ENCODE data around the gene HIVEP3.
A peak's percentile ranks its signal among the peaks of the same experiment; 100 is the strongest.

Gene HIVEP3

DNA sequence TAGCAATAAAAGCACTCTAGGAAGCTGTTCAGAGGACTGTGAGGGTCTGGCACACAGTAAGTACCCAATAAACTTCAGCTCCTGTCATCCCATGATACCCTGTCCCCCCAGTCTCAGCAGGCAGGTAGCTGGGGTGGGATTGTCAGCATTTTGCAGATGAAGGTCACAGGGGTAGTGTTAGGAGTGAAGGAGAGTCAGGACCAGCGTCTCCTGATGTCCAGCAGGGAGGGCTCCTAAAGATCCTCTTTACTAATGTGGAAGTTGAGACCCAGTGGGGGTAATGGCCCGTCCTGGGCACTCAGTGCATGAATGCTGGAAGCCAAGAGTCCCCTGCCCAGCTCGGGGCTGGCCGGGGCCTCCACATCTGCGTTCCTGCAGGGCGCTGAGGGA is 402.9 kb downstream of the HIVEP3 start:
- no peak for DNase-seq (ENCODE audit: low spot score)

DNA sequence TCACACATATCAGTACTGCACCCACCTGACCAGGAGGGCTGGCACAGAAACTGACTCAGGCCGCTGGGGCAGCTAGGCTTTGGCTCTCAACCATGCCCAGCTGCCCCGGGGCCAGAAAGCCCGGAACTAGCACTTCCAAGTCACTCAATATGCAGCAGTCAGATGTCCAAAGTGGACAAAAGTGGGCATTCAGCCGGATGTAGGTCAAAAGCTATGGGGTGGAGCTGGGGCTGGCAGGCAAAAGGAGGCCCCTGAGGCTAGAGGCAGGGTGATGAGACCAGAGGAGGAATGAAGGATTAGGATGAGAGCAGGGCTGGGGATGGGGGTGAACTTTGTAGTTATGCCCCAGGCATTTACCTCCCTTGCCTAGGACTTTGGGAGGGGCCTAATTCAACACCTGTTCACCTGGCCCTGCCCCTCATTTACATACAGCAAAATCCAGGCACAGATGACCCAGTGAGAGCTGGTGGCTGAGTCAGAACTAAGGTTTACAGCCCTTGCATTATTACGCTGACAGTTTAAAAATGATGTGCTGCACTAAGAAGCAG is 403.5 kb downstream of the HIVEP3 start:
- no peak for DNase-seq (ENCODE audit: low spot score)

DNA sequence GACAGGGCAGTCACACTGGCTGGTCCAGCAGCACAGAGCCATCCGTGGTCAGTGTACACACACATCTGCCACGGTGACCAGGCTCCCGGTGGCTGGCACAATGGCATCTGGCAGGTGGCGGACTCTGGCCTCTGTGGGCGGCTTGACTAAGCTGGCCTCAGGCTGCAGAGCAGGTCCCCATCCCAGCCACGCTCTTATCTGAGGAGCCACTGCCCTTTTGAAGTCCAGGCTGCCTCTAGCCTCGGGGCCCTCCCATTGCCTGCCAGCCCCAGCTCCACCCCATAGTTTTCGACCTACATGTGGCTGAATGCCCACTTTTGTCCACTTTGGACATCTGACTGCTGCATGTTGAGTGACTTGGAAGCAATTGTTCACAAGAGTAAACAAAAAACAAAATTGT is 404.3 kb downstream of the HIVEP3 start:
- DNase-seq (ENCODE audit: low spot score) = no peak

DNA sequence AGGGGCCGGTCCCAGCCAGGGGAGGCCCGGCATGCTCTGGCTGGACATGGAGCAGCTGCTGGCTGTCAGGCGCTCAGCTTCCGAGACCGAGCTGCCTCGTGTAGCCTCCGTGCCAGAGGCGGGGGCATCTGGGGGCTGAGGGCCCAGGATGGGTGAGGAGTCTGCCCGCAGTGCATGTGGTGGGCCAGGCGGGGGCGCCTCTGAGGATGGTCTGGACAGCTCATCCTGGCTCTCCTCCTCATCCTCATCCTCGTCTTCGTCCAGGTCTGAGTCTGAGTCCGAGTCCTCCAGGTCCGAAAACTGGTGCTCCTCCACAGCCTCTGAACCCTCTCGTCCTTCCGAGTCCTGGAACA is 405.4 kb downstream of the HIVEP3 start:
- no peak for DNase-seq (ENCODE audit: low spot score)

DNA sequence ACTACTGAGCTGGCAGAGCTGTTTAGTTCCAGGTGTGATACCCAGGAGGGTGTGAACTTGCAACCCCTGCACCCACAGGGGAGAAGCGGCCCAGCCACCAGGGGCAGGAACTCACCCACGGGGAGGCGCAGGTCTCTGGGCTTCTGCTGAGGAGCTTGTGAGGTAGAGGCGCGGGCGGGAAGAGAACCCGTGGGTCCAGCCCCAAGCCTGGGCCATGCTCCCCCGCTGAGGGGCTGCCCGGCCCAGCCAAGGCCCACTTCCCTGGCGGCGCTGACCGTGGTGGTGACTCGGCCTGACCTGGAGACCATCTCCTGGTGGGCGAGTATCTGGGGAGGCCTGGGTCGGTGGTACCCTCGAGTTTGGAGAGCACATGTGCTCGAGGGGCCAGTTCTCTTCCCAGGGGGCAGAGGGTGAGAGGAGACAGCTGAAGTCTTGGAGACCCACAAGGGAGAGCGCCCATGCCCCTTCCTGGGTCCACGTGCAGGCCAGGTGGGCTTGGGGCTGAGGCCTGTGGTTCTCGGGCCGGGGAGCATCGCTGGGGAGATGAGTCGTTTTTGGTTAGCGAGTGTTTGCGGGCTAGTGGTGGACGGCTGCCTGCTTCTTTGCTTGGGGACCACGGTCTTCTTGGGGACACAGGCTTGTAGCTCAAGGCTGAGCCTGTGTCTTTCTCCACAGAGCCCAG is 405.9 kb downstream of the HIVEP3 start:
- no peak for DNase-seq (ENCODE audit: low spot score)

DNA sequence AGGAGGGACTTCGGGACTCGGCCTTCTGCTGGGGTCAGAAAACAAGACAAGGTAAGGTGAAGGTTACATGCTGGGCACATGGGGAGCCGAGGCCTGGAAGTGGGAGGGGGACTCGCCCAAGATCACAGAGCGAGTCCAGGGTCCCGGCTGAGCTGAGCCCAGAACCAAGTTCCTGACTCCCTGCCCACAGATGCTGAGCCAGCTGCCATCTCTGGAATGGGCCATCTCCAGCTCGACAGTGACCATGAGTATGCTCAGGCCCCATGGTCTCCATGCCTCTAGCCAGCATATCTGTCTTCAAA is 407.5 kb downstream of the HIVEP3 start:
- DNase-seq (ENCODE audit: low spot score) = no peak

DNA sequence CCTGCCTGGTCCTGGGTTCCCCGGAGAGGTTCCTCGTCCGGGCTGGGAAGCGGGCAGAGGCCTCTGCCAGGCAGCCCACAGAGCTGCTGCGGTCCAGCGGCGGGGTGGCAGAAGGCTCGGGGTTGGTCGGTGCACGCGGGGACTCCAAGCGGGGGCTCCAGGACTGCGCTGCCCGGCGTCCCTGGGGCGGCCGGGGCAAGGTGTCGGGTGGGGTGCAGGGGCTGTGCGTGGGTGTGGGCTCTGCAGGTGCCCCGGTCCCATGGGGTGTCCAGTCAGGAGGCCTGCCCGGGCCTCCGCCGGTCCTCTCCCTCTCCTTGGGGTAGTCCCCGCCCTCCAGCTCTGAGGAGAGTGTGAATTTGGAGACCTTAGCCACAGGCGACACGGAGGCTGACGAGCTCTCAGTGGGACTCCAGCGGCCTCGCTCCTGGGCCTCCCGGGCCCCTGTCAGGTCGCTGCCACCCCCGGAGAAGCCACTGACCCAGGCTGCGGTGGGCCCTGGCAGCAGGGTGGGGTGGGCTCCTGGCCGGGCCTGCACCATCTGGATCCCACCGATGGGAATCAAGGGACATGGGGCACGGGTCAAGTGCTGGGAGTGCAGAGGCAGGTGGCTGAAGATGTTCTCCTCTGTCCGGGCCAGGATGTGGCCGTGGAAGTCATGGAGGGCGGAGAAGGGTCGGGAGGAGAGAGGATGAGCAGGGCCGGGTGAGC is 408.0 kb downstream of the HIVEP3 start:
- no peak for DNase-seq (ENCODE audit: low spot score)

DNA sequence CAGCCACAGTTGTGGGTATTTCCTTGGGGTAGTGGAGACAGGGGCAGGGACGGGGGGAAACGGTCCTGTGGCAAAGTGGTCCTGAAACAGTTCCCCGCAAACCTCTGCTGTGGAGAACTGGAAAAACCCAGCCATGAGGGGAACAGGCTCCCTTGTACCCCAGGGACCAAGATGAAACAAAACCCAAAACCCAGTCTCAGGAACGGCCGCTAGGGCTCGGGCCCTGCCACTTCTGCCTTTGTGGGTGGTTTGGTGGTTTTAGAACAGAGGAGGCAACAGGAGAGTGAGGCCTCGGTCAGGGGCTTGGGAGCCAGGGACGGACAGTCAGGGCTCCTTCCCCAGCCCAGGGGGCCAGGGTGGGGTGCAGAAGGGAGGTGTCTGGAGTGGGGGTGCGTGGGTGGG is 409.5 kb downstream of the HIVEP3 start:
- DNase-seq (ENCODE audit: low spot score) = no peak

DNA sequence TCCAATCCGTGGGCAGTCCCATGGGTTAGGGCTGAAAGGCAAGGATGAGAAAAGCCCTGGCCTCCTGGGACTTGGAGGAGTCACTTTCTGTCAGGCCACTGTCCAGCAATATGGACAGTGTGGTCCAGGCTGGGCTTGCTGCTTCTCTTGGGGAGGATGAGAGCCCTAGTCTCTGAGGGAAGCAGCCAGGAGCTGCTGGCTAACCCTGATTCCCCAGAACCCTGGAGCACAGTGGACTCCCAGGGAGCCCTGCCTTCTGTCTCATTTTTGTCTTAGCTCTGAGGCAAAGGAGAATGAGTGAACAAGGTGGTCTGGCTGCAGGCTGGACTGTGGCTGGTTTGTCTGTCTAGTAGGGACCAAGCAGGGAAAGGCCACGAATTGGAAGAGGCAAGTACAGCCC is 410.4 kb downstream of the HIVEP3 start:
- DNase-seq (ENCODE audit: low spot score) = no peak

DNA sequence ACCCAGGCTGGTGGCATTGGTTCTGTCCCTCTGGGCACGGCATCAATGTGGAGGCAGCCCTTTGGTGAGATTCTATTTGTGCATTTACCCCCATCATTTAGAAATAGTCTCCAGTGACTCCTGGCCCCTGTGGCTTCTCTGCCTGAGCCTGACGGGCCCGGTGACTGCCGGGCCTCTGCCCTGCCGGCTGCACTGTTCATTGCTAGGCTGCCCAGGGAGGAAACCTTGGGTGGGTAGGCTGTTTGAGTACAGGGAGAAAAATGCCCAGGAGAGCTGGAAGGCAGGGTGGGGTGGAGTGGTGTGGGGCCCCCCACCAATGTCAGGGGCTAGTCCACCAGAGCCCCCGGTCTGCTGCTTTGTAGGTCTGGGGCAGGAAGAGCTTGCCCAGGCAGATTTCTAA is 410.9 kb downstream of the HIVEP3 start:
- DNase-seq (ENCODE audit: low spot score) = no peak

DNA sequence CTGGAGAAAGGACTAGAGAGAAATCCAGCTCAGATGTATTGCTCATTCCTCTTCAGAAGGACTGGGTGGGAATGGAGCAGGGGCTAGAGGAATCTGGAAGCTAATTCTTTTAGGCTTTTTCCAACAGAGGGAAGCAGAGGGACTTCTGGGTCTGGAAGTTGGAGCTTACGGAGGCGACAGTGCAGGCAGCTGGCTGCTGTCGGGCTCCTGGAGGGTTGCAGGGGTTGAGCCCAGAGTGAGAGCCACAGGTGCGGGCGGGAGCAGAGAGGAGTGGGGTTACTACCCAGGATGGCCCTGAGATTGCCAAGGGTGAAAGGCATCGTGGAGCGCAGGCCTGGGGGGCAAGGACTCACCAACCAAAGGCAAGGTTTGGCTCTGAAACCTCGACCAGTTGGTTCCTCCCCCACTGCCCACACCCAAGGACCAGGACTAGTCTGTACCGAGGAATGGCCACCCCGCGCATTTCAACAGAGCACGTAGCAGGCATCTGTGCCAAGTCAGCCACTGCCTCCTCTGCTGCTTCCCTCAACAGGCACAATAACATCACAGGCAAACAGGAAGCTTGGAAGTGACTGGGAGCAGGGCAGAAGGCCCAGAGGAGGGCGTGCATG is 411.5 kb downstream of the HIVEP3 start:
- DNase-seq (ENCODE audit: low spot score) = no peak

DNA sequence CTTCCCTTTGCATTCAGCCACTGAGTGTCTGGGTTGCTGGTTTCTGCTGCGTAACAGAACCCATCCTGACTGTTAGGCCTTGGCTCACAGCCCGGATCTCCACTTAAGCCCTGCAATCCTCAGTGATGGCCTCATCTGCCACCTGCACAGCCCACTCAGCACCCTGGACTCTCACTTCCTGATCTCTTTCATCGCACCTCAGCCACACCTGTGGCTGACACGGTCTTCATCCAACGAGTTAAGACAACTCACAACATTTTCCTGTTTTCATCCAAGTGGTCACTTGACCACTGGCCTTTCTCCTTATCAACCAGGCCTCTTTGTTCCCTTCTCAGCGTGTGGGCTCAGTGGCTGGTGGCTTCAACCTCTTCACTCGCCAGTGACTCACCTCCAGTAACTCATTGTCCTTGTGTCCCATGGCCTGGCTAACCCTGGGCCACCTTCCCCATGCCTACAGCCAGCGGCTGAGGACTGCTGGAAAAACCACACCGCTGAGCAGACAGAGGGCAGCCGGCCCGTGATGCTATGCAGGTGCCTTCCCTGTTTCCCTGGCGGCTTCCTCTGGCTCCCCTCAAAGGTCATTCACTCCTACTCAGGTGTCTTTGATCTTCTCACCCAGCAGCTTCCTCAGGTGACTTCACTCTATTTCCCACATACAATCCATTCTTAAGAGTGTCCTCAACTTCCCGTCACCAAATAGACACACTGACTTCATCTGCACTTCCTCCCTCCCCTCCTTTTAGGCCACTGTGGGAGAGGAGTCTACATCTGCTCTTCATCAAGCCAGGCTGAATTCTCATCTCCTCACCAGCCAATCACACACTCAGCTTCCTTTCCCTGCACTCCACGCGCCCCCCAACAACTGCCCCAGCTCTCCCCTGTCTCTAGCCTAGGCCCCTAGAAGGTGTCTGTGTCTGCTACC is 414.3 kb downstream of the HIVEP3 start:
- DNase-seq (ENCODE audit: low spot score) = peak; percentile 53

DNA sequence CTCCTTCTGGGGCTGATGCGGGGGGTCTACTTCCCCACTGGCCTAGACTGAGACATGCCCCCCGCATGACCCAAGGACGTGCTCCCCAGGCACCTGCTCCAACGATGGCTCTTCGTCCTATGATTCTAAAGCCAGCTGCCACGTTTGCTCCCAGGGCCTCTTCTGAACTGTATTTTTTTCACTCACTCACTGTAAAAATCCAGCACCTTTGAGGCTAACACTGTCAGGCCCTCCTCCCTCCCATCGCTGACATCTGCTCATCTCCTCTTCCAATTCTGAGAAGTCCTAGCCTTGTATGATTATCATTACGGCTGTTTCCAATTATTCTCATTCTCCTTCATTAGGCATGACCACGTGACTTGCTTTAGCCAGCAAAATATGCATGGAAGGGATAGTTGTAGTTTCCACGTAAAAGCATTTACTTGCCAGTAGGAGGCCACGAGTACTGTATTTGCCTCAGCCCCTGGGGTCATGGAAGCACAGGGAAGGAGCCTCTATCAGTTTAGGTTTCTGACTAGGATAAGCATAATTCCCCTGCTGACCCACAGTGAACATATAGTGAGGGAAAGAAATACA is 415.1 kb downstream of the HIVEP3 start:
- peak; percentile 67 for DNase-seq (ENCODE audit: low spot score)

DNA sequence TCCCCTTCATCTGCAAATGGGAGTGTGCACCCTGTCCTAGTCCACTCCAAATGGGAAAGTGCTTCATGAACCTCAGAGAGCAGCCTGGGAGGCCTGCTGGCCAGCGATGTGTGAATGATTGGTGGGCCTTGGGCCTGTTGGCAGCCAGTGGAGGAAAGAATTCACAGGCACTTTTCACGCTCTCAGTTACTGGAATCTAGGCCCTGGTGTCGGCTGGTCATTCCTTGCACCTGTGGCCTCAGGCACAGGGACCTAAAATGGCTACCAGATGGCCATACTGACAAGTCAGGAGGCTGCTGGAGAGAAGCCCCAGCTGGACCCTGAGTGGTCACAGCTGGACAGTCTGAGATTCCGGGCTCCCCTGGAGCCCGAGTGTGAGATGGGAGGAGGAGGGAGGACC is 415.8 kb downstream of the HIVEP3 start:
- DNase-seq (ENCODE audit: low spot score) = no peak

DNA sequence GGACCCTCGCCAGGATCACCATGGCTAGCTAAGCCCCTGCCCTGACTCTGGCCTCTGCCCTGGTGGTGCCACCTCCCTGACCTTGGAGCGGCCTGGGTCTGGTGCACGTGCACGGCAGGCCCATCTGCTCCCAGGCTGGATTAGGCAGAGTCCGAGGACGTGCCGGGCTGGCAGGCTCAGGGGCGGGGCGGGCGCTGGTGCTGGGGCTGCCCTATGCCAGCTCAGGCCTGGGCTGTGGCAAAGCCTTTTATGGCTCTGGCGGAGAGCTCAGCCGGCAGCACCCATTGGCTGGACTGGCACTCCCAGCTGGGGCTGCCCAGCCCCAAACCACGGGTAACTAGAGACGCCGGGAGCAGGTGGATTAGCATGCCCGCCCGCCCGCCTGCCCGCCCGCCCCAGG is 417.1 kb downstream of the HIVEP3 start:
- DNase-seq (ENCODE audit: low spot score) = no peak

DNA sequence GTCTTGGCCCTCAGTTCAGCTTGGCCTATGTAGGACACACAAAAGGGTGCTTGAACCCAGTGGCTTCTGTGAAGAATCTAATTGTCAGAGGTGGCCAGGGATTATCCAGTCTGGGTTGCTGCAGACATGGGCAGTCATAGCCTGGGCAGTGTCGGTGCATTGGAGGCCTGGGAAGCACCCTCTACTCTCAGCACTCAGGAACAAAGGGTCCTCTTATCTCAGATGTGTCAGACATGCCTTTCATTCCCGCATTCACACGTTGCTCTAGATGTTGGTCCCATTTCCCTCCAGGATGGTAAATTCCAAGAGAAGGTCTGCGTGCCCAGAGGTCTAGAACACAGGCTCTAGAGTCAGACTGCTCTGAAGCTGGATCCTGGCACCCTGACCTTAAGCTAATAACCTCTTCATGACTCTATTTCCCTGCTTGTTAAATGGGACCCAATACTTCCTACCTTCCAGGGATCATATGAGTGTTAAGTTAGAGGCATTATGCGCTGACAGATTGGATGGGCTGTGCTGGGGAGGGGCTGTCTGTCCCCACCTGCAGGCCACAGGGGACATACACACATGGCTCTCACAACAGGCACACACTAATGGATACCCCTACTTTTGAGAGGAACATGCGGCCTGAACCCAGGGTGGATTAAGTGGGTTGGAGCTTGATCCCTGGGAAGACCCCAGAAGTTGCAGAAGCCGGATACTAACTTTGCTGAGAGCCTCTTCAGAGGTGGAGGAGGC is 417.8 kb downstream of the HIVEP3 start:
- no peak for DNase-seq (ENCODE audit: low spot score)

DNA sequence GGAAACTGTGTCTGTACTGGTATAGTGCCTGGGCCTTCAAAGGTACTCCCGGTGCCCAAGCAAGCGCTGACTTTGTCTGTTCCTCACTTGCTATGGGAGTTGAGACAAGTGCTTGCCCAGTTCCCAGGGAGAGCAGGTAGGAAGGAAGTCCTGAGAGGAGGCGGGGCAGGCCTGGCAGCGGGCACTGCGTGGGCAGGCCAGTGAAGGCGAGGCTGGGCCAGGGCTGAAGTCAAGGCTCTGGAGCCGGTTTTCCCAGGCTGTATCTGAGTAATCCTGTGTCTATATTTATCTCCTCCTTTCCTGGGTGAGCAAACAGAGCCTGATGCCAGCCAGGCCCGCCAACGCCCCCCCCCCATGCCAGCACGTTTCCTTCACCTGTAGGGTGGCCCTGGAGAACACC is 418.3 kb downstream of the HIVEP3 start:
- DNase-seq (ENCODE audit: low spot score) = peak; percentile 53

DNA sequence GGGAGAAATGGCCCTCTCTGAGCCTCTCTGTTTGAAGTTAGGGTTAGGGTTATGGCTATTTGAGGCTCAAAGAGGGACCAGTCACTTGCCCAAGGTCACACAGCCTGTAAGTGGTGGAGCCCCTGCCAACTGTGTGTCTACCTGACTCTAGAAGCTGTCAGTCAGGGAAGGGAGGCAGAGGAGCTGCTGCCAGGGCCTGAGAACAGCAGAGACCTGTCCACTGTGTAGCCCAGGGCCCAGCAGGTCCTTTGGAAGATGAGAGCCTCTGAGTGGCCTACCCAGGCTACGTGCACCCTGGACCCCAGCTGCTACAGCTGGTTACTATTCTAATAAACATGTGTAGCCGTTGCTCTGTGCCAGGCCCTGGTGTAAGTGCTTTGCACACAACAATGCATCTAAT is 419.1 kb downstream of the HIVEP3 start:
- DNase-seq (ENCODE audit: low spot score) = no peak

DNA sequence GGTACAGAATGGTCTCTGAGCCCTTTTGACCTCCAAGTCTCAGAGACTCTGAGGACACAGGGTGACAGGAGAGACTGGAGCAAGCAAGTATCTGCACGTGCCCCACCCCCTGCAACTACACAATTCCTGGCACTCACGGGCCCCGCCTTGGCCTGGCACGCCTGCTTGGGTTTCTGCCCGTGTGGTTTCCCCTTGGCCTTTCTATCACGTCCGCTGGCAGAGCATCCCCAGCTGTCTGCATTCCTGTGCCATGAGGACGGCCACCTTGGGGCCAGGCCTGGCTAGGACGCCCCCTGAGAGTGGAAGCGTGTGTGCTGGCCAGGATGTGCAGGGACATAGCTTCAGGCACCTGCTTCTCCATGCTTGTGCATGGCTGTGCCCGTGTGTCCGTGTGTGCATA is 419.9 kb downstream of the HIVEP3 start:
- DNase-seq (ENCODE audit: low spot score) = peak; percentile 77

DNA sequence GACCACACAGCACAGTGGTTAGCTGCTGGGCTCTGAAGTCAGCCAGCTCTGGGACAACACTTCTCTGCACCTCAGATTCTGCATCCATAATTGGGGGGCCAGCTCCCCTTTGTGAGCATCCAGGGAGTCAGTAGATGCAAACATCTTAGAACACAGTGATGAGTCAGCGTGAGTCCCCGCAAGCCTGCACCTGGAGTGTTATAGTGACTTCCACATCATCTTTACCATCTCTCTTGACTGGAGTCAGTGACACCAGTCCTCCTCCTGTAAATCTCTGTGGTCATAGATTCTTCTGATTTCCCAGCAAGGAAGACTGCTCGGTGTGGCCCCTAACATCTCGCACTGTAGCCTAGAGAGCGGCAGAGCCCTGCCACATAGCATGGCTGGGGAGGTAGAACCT is 420.3 kb downstream of the HIVEP3 start:
- DNase-seq (ENCODE audit: low spot score) = no peak

DNA sequence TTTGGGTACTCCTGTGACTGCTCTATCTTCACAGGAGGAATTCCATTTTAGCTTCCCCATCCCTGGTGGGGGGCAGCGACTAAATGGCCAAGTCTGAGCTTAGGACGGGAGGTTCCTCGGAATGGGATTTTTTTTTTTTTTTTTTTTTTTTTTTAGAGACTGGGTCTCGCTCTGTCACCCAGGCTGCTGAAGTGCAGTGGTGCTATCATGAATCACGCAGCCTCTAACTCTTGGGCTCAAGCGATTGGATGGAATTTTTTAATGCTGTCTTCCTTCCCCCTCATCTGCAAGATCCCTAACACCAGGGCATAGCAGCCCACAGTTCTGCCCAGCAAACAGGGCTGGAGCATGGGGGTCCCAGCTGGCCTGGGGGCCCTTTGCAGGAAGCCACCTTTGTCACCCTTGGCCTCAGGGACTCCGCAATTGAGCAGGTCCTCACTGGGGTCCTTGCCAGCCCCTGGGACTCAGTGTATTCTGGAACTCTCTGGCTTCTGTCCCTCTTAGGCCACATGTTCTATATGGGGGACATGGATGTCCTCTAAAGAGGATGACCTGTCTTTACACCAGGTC is 421.2 kb downstream of the HIVEP3 start:
- no peak for DNase-seq (ENCODE audit: low spot score)
